Endothelial cell of umbilical vein (primary cell): ENCODE results near the gene DHX29. TPM values are rescaled to one million over a fixed set of nuclear protein-coding genes. Genes with fewer than 3 reads are reported as not detected.

Source experiments
- BruUV-seq: library from RNA; stranded (reverse); fragments of 400-500 nt; replicated peaks from 2 replicates; lab custom pipeline; 2021; lab: Mats Ljungman, UMichigan
- CTCF ChIA-PET: fragments of 300-600, 350-600 bp; sonication (Branson Sonifier 250); formaldehyde crosslinking; loops from one replicate; lab custom pipeline; 2021; ENCODE audit warnings: antibody characterized with exemption, inconsistent platforms; lab: Charles Lee
- POLR2A ChIA-PET: fragments of 300-600, 350-600 bp; sonication (Branson Sonifier 250); formaldehyde crosslinking; loops from one replicate; lab custom pipeline; 2021; ENCODE audit warnings: antibody characterized with exemption, inconsistent platforms; lab: Charles Lee
- DNase-seq: peaks from one replicate; pipeline ENCODE4 v3.0.0-alpha.2; 2011; ENCODE audit warnings: low read depth, low spot score
- FAIRE-seq: peaks from 2 replicates; lab custom pipeline; 2011; peaks lifted over from hg19 to GRCh38; lab: Jason Lieb, UNC
- H2AFZ ChIP-seq: 2 replicates; pipeline ENCODE4 v1.6.0; 2012; ENCODE audit warnings: low read depth, low read length, control low read depth, inconsistent platforms
- H3K27ac ChIP-seq: 2 replicates; pipeline ENCODE4 v1.5.1; 2011; ENCODE audit warnings: low read depth, mild to moderate bottlenecking, control low read depth, low read length, moderate library complexity; ENCODE audit not compliant: insufficient read depth
- H3K27me3 ChIP-seq, 2 experiments: 2 replicates each; pipeline versions ENCODE4 v1.6.0 to v1.6.1; 2011; ENCODE audit warnings: low read length in 2 of 2, mixed read lengths in 1 of 2; ENCODE audit not compliant: control insufficient read depth in 2 of 2, insufficient read depth in 2 of 2
- H3K36me3 ChIP-seq, 2 experiments: 2 replicates in 1 of 2; 3 replicates in 1 of 2; pipeline ENCODE4 v1.5.1; 2011; ENCODE audit warnings: low read length in 2 of 2, mild to moderate bottlenecking in 1 of 2, moderate library complexity in 1 of 2; ENCODE audit not compliant: control insufficient read depth in 2 of 2, insufficient read depth in 2 of 2; ENCODE audit errors: extremely low read depth in 1 of 2
- H3K4me1 ChIP-seq: 3 replicates; pipeline ENCODE4 v1.5.1; 2011; ENCODE audit warnings: mild to moderate bottlenecking, low read length; ENCODE audit not compliant: control insufficient read depth, insufficient read depth; ENCODE audit errors: extremely low read depth
- H3K4me2 ChIP-seq: 2 replicates; pipeline ENCODE4 v1.6.1; 2011; ENCODE audit warnings: low read length, control low read depth, mixed read lengths; ENCODE audit not compliant: insufficient read depth
- H3K4me3 ChIP-seq, 3 experiments: fragments of 200-600 bp in 1 of 3; sonication (generic), shearing (Covaris generic) in 1 of 3; replicated peaks in 1 of 3; 2 replicates each; pipeline ENCODE4 v1.5.1; 2011 to 2016; ENCODE audit warnings: control low read depth in 3 of 3, low read length in 3 of 3, mild to moderate bottlenecking in 2 of 3, inconsistent platforms in 1 of 3, low read depth in 1 of 3, moderate library complexity in 1 of 3; ENCODE audit not compliant: insufficient read depth in 1 of 3
- H3K79me2 ChIP-seq: 2 replicates; pipeline ENCODE4 v1.6.0; 2012; ENCODE audit warnings: low read length, inconsistent platforms; ENCODE audit not compliant: control insufficient read depth, insufficient read depth
- H3K9ac ChIP-seq: replicated peaks from 2 replicates; pipeline ENCODE3; 2011; ENCODE audit warnings: low read length, control low read depth; ENCODE audit not compliant: insufficient read depth; ENCODE audit errors: extremely low read depth
- H3K9me1 ChIP-seq: replicated peaks from 3 replicates; pipeline ENCODE4 v1.6.0; 2011; ENCODE audit warnings: mild to moderate bottlenecking, low read length; ENCODE audit not compliant: control insufficient read depth, insufficient read depth; ENCODE audit errors: extremely low read depth
- H3K9me3 ChIP-seq: replicated peaks from 2 replicates; pipeline ENCODE4 v1.5.1; 2012; ENCODE audit warnings: low read length, inconsistent platforms; ENCODE audit not compliant: control insufficient read depth, insufficient read depth
- H4K20me1 ChIP-seq: replicated peaks from 2 replicates; pipeline ENCODE3; 2011; ENCODE audit warnings: mild to moderate bottlenecking, low read length; ENCODE audit not compliant: control insufficient read depth, insufficient read depth; ENCODE audit errors: extremely low read depth
- EZH2 ChIP-seq: IDR thresholded peaks from 2 replicates; pipeline ENCODE4 v1.6.1; 2012; ENCODE audit warnings: borderline replicate concordance, low read depth, mild to moderate bottlenecking, moderate library complexity, low read length, inconsistent platforms; ENCODE audit not compliant: severe bottlenecking
- FOS ChIP-seq: IDR thresholded peaks from 2 replicates; pipeline ENCODE4 v1.6.1; 2011; ENCODE audit warnings: mild to moderate bottlenecking, low read length, moderate library complexity, borderline replicate concordance; ENCODE audit not compliant: insufficient read depth
- GATA2 ChIP-seq: IDR thresholded peaks from 2 replicates; pipeline ENCODE4 v1.7.0; 2011; ENCODE audit warnings: low read depth, mild to moderate bottlenecking, moderate library complexity, mixed read lengths, low read length; ENCODE audit not compliant: insufficient read length, insufficient read depth
- JUN ChIP-seq: IDR thresholded peaks from 2 replicates; pipeline ENCODE4 v1.6.1; 2011; ENCODE audit warnings: borderline replicate concordance, low read depth; ENCODE audit not compliant: insufficient read length, insufficient read depth
- MYC ChIP-seq: IDR thresholded peaks from one replicate; pipeline ENCODE4 v1.6.1; 2011; ENCODE audit warnings: mild to moderate bottlenecking, low read depth, low read length
- POLR2A ChIP-seq: IDR thresholded peaks from 2 replicates; pipeline ENCODE4 v1.6.1; 2012; ENCODE audit warnings: low read depth, mild to moderate bottlenecking, control low read depth, low read length
- POLR2AphosphoS5 ChIP-seq: IDR thresholded peaks from 2 replicates; pipeline ENCODE4 v1.6.1; 2012; ENCODE audit warnings: low read depth, mild to moderate bottlenecking, control low read depth, low read length, moderate library complexity; ENCODE audit not compliant: insufficient read depth
- dilution Hi-C: fragments of 300-500 bp; cut with MboI; formaldehyde crosslinking; loops from one replicate; pipeline ENCODE4 v1.15.0; 2019; ENCODE audit warnings: low sequenced_read_pairs; ENCODE audit not compliant: extremely low pct_ligation_motif_present
- intact Hi-C: fragments of 100-400 bp; cut with micrococcal nuclease; formaldehyde crosslinking; loops from one replicate; pipeline ENCODE4 v1.10.0; 2022
- polyA plus RNA-seq, 4 experiments: library from polyadenylated mRNA; depleted of rRNA in 3 of 4; stranded (reverse) in 3 of 4; unstranded in 1 of 4; fragments of >200 nt; gene quantifications; 2 replicates each; pipeline versions ENCODE4 v1.2.1 to v1.2.3, GENCODE V29; 2011 to 2012; ENCODE audit warnings: missing spikeins in 1 of 4
- total RNA-seq: library from RNA; stranded (reverse); gene quantifications from 2 replicates; pipeline ENCODE4 v1.2.3, GENCODE V29; 2021
- TF ChIP-seq, protein P1 (sequence below), 2 donors: IDR thresholded peaks; 1 replicate in 1 of 2; 2 replicates in 1 of 2; pipeline ENCODE4 v1.5.1; 2011; ENCODE audit warnings: low read length in 2 of 2, mild to moderate bottlenecking in 2 of 2, moderate library complexity in 2 of 2, control low read depth in 1 of 2, inconsistent platforms in 1 of 2, low read depth in 1 of 2; ENCODE audit not compliant: insufficient read depth in 1 of 2; ENCODE audit errors: extremely low read depth in 1 of 2
- TF ChIP-seq, protein P2 (sequence below): IDR thresholded peaks from 2 replicates; pipeline ENCODE4 v1.6.1; 2011; ENCODE audit not compliant: insufficient read depth, insufficient read length

The DHX29 gene
- total and polyA plus RNA-seq, 2 donors (not counting 3 experiments of a cell fraction or from before 2014, with no cell fraction given): 4.7 to 32.8 TPM

DNA sequence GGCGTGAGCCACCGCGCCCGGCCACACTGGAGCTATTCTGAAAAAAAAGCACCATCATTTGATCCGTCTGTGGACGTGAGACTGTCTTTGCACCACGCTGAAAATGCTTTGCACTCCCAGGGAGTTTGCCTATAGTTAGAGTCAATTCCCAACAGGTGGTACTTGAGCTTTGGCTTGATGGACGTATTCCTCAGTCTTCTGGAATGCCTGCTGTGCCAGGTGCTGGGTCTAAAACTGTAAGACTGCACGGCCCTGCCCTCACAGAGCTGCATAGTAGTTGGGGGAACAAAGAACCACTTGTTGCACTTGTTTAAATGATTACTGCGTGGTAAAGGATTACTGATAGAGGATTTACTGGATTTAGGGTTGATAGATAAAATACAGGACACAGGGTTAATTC is 70.7 kb downstream of the DHX29 start:
- no peaks in the 10 kb centered on the region for H4K20me1 ChIP-seq
- FAIRE-seq: no peak
- dilution Hi-C loops: loop anchor here (10.0 kb wide), 1 partner anchor 72 kb away; the partner anchor contains the start of gene GPX8
- peaks cover 18% of the 10 kb centered on the region for H3K4me1 ChIP-seq
- no TSS peak for BruUV-seq
- H3K9me1 ChIP-seq: no peaks in the 10 kb centered on the region
- CTCF ChIA-PET: no interaction called here
- no peaks in the 10 kb centered on the region for H3K36me3 ChIP-seq
- no peaks in the 10 kb centered on the region for H3K9me3 ChIP-seq
- TF ChIP-seq, protein P1, sequence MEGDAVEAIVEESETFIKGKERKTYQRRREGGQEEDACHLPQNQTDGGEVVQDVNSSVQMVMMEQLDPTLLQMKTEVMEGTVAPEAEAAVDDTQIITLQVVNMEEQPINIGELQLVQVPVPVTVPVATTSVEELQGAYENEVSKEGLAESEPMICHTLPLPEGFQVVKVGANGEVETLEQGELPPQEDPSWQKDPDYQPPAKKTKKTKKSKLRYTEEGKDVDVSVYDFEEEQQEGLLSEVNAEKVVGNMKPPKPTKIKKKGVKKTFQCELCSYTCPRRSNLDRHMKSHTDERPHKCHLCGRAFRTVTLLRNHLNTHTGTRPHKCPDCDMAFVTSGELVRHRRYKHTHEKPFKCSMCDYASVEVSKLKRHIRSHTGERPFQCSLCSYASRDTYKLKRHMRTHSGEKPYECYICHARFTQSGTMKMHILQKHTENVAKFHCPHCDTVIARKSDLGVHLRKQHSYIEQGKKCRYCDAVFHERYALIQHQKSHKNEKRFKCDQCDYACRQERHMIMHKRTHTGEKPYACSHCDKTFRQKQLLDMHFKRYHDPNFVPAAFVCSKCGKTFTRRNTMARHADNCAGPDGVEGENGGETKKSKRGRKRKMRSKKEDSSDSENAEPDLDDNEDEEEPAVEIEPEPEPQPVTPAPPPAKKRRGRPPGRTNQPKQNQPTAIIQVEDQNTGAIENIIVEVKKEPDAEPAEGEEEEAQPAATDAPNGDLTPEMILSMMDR (IDR thresholded peaks at IDR 0.05; ENCODE audit: extremely low read depth in 1 of 2, insufficient read depth in 1 of 2, low read depth in 1 of 2, low read length in 2 of 2): no peak
- peaks cover 16 to 19% of the 10 kb centered on the region in 2 experiments for H3K27me3 ChIP-seq
- no peak overlapping the region for H2AFZ ChIP-seq
- POLR2A ChIA-PET: no interaction called here
- no peak overlapping the region for H3K4me2 ChIP-seq
- H3K79me2 ChIP-seq: no peaks in the 10 kb centered on the region
- H3K9ac ChIP-seq: no peak overlapping the region
- no peak overlapping the region for H3K27ac ChIP-seq
- H3K4me3 ChIP-seq: no peak overlapping the region
- no peak for DNase-seq
- intact Hi-C loops: no loop called here

DNA sequence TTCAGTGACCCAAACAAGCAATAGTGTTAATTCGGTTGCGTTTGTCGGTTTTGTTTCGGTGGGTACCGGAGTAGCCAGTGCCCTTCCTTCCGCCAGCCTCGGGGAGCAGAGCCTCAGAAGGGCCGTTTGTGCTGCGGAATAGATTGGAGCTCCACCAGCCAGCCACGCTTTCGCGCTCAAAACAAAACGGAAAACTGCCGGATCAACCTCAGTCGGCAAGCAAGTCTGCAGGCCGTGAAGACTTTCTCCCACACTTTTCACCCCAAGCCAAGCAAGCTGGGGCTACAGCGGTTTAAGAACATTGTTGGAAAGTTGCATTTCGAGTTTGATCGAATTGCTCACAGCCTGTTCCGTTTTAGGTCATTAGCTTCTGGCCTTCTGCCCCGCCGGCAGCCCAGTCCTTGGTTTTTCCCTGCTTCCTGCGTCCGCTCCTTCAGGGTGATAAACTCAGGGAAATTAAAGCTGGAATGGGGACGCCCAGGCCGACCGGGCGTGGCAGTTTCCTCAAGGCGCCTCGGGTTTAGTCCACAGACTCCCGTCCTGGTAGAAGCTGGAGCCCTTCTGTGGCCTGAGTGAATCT is 73.3 kb downstream of the DHX29 start:
- no peaks in the 10 kb centered on the region for H3K36me3 ChIP-seq

More for the DNA sequence above, 73.3 kb downstream of the DHX29 start:
- intact Hi-C loops: loop anchor here (5.0 kb wide), 2 partner anchors 73 to 298 kb away; partner anchors contain the start of genes DHX29, MTREX and PLPP1
- H2AFZ ChIP-seq: peak overlapping the region; percentile 45
- no TSS peak for BruUV-seq
- peak overlapping the region; percentile 93 for H3K4me2 ChIP-seq
- TF ChIP-seq, protein P1 (IDR thresholded peaks at IDR 0.05; ENCODE audit: extremely low read depth in 1 of 2, insufficient read depth in 1 of 2, low read depth in 1 of 2, low read length in 2 of 2): no peak
- TF ChIP-seq, protein P2, sequence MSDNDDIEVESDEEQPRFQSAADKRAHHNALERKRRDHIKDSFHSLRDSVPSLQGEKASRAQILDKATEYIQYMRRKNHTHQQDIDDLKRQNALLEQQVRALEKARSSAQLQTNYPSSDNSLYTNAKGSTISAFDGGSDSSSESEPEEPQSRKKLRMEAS: no peak
- TF ChIP-seq POLR2A (no peak), FOS (no peak), POLR2AphosphoS5 (no peak), GATA2 (no peak), JUN (no peak), MYC (no peak), EZH2 (no peak)
- CTCF ChIA-PET: interaction anchor here (0.9 to 1.7 kb wide), 9 partner anchors 9 to 458 kb away, joined by 3 to 6 read pairs (median 3); partner anchors contain the start of gene MTREX
- no peaks in the 10 kb centered on the region for H3K9me3 ChIP-seq
- H3K79me2 ChIP-seq: no peaks in the 10 kb centered on the region
- H3K4me1 ChIP-seq: peaks cover 26% of the 10 kb centered on the region
- no peaks in the 10 kb centered on the region for H4K20me1 ChIP-seq
- H3K4me3 ChIP-seq: peak overlapping the region; percentile 44 to 70 (median 53)
- peak; percentile 73 for FAIRE-seq
- DNase-seq: peak; percentile 35
- peaks cover 36% of the 10 kb centered on the region in 2 experiments for H3K27me3 ChIP-seq
- H3K9me1 ChIP-seq: no peaks in the 10 kb centered on the region
- no peak overlapping the region for H3K27ac ChIP-seq
- POLR2A ChIA-PET: interaction anchor here (0.9 kb wide), 1 partner anchor 73 kb away, joined by 3 read pairs; the partner anchor contains the start of genes DHX29 and MTREX
- H3K9ac ChIP-seq: no peak overlapping the region
- dilution Hi-C loops: loop anchor here (10.0 kb wide), 1 partner anchor 69 kb away; the partner anchor contains the start of gene GPX8
